Muscle layer of colon (tissue), 2 donors: ENCODE results near the gene IMMP2L.
"Not testable (repeated sequence)": the region's sequence is repeated elsewhere in the genome, so short reads cannot be mapped to it uniquely, and the experiment has no call there.

Experiments
- H3K27ac ChIP-seq: one replicate; pipeline ENCODE4 v1.7.0; 2013; ENCODE audit warnings: low read depth, mild to moderate bottlenecking, low read length, moderate library complexity
- H3K27me3 ChIP-seq, 2 donors: one replicate each; pipeline ENCODE4 v1.7.0; 2013; ENCODE audit warnings: low read length in 2 of 2, mild to moderate bottlenecking in 2 of 2; ENCODE audit not compliant: insufficient read depth in 2 of 2, control insufficient read depth in 1 of 2
- H3K36me3 ChIP-seq: one replicate; pipeline ENCODE4 v1.7.0; 2013; ENCODE audit warnings: mild to moderate bottlenecking, low read length; ENCODE audit not compliant: insufficient read depth
- H3K4me1 ChIP-seq: one replicate; pipeline ENCODE4 v1.7.0; 2013; ENCODE audit warnings: mild to moderate bottlenecking, low read length; ENCODE audit not compliant: insufficient read depth
- H3K4me3 ChIP-seq, 2 donors: one replicate each; pipeline ENCODE4 v1.7.0; 2013; ENCODE audit warnings: low read length in 2 of 2, low read depth in 1 of 2, mild to moderate bottlenecking in 1 of 2, moderate library complexity in 1 of 2
- H3K9ac ChIP-seq: one replicate; pipeline ENCODE4 v1.7.0; 2013; ENCODE audit warnings: low read length
- H3K9me3 ChIP-seq: one replicate; pipeline ENCODE4 v1.7.0; 2013; ENCODE audit warnings: mild to moderate bottlenecking, low read length
- donor health status: abdominal sarcoma.
- donor health status: Adenocarcinoma of cecum.

The IMMP2L gene

GRCh38 chr7:110664803-110665202 is 897.5 kb downstream of the IMMP2L start:
- no peaks in the 10 kb centered on the region for H3K27me3 ChIP-seq

DNA sequence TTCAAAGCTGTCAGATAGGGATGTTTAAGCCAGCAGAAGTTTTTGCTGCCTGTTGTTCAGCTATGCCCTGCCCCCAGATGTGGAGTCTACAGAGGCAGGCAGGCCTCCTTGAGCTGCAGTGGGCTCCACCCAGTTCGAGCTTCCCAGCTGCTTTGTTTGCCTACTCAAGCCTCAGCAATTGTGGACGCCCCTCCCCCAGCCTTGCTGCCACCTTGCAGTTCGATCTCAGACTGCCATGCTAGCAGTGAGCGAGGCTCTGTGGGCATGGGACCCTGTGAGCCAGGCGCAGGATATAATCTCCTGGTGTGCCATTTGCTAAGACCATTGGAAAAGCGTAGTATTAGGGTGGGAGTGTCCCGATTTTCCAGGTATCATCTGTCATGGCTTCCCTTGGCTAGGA is 901.7 kb downstream of the IMMP2L start:
- H3K9ac ChIP-seq, H3K36me3 ChIP-seq, H3K9me3 ChIP-seq, H3K4me3 ChIP-seq, H3K4me1 ChIP-seq, H3K27ac ChIP-seq, H3K27me3 ChIP-seq: not testable (repeated sequence)

More at GRCh38 chr7:110664803-110665202, 897.5 kb downstream of the IMMP2L start:
- Histone ChIP-seq H3K4me1 (no peaks in the 10 kb centered on the region), H3K36me3 (no peaks in the 10 kb centered on the region), H3K9me3 (no peaks in the 10 kb centered on the region), H3K4me3 (no peak overlapping the region), H3K9ac (no peak overlapping the region), H3K27ac (no peak overlapping the region)

DNA sequence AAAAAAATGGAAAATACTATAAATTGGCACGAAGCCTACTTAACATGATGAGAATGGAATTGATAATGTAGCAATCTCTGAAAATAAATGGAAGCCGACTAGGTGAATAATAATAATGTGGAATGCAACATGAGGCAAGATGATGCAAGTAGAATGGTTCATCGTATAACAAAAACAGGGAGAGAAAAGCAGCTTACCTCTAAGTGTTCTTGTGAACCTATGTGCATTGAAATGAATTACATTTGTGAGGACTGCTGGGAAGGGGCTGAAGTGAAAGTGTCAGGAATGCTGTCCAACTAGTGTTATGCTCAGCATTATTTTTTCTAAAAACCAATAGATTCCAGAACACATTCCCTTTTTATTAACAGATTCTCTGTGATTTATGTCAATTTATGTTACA is 912.0 kb downstream of the IMMP2L start:
- H3K9ac ChIP-seq, result no peak overlapping the region
- no peaks in the 10 kb centered on the region for H3K4me1 ChIP-seq
- H3K27me3 ChIP-seq, result no peaks in the 10 kb centered on the region
- H3K4me3 ChIP-seq, result no peak overlapping the region
- no peak overlapping the region for H3K27ac ChIP-seq
- H3K9me3 ChIP-seq, result no peaks in the 10 kb centered on the region
- no peaks in the 10 kb centered on the region for H3K36me3 ChIP-seq

GRCh38 chr7:110647266-110647665 is 915.0 kb downstream of the IMMP2L start:
- Histone ChIP-seq H3K27ac (no peak overlapping the region), H3K4me3 (no peak overlapping the region), H3K27me3 (no peaks in the 10 kb centered on the region), H3K9me3 (no peaks in the 10 kb centered on the region), H3K36me3 (no peaks in the 10 kb centered on the region), H3K4me1 (no peaks in the 10 kb centered on the region), H3K9ac (no peak overlapping the region)

- no peak overlapping the region for H3K27ac ChIP-seq
- no peaks in the 10 kb centered on the region for H3K4me1 ChIP-seq
- no peaks in the 10 kb centered on the region for H3K9me3 ChIP-seq
- H3K36me3 ChIP-seq, result no peaks in the 10 kb centered on the region
- H3K4me3 ChIP-seq, result no peak overlapping the region
- no peak overlapping the region for H3K9ac ChIP-seq
- H3K27me3 ChIP-seq, result no peaks in the 10 kb centered on the region
Observed at GRCh38 chr7:110646804-110647203, 915.5 kb downstream of the IMMP2L start.

DNA sequence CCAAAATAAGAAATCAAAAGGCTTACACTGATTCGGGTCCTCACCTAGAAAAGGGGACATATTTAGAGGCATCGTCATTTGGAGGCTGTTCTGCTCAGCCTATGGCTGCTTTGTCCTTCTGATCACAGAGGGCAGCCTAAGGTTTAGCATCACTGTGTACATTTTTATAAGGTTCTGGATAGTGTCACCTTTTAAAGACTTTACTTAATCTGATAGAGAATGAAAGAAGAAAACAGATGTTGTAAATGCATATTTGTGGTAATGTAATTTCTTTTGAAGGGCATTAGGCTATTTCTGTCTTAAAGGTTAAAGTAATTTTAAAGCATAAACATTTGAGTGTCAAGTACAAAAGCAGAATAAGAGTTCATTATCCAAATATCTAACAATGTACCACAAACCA is 916.7 kb downstream of the IMMP2L start:
- Histone ChIP-seq H3K9me3 (no peaks in the 10 kb centered on the region), H3K4me3 (no peak overlapping the region), H3K9ac (no peak overlapping the region), H3K27me3 (no peaks in the 10 kb centered on the region), H3K4me1 (no peaks in the 10 kb centered on the region), H3K27ac (no peak overlapping the region), H3K36me3 (no peaks in the 10 kb centered on the region)

DNA sequence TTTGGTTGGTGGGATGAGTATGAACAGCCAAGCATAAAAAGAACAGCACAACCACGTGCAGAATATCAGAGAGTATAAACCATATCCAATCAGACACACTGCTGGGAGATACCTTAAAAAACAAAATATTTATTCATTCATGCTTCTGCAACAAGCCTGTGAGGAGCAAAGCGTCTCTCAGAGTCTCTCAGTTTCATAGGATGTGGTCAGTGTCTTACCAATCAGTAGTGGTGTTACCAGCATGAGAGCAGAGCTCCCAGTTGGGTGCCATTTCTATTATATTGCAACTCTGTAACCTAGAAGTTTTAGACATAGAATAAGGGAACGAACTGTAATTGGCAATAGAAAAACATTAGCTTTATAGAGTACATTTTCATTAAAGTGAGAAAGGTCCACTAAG is 917.2 kb downstream of the IMMP2L start:
- Histone ChIP-seq H3K4me1 (no peaks in the 10 kb centered on the region), H3K4me3 (no peak overlapping the region), H3K27me3 (no peaks in the 10 kb centered on the region), H3K9ac (no peak overlapping the region), H3K27ac (no peak overlapping the region), H3K9me3 (no peaks in the 10 kb centered on the region), H3K36me3 (no peaks in the 10 kb centered on the region)

DNA sequence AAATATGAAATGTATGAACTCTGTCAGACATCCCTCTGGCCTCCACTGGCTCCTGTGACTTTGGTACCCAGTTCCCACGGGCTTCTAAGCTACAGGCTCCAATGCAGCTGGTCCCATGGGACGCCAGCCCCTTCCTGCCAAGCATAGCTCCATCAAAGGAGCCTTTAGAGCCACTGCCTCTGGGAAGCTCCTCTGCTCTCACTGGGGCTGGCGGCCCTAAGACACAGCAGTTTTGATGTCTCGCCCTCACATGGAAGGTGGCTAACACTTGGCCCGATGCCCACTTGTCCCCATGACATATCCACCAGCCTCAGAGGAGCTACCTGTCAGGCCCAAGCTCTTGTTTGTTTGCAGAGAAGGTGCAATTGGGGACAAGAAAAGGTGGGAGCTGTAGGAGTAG is 925.0 kb downstream of the IMMP2L start:
- Histone ChIP-seq H3K9me3 (no peaks in the 10 kb centered on the region), H3K36me3 (no peaks in the 10 kb centered on the region)

GRCh38 chr7:110633313-110633712 is 929.0 kb downstream of the IMMP2L start:
- no peak overlapping the region for H3K27ac ChIP-seq
- H3K4me3 ChIP-seq, result no peak overlapping the region
- no peaks in the 10 kb centered on the region for H3K9me3 ChIP-seq
- no peaks in the 10 kb centered on the region for H3K36me3 ChIP-seq
- no peaks in the 10 kb centered on the region for H3K27me3 ChIP-seq
- H3K4me1 ChIP-seq, result peaks cover 6% of the 10 kb centered on the region
- no peak overlapping the region for H3K9ac ChIP-seq

More for the DNA sequence above, 925.0 kb downstream of the IMMP2L start:
- H3K9ac ChIP-seq, result no peak overlapping the region
- no peak overlapping the region for H3K27ac ChIP-seq
- H3K27me3 ChIP-seq, result no peaks in the 10 kb centered on the region
- no peak overlapping the region for H3K4me3 ChIP-seq
- peaks cover 6% of the 10 kb centered on the region for H3K4me1 ChIP-seq

DNA sequence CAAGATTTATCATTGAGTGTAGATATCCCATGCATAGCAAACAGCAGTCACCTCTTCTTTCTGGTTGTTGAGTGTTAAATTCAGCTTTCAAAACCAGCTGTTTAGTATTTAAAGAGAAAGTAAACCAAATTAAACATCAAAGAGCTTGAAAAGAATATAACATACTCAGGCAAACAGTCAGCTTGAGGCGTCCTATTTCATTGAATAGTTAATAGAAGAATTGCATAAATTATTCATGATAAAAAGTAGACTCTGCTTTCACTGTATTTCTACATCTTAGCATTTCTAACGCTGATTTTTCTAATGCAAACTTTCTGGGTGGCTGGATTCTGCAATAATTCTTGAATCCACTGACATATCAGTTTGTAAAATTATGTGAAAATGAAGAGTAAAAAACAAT is 935.9 kb downstream of the IMMP2L start:
- H3K4me3 ChIP-seq, result no peak overlapping the region
- no peaks in the 10 kb centered on the region for H3K9me3 ChIP-seq
- H3K27ac ChIP-seq, result no peak overlapping the region
- no peaks in the 10 kb centered on the region for H3K36me3 ChIP-seq
- H3K9ac ChIP-seq, result no peak overlapping the region
- H3K4me1 ChIP-seq, result no peaks in the 10 kb centered on the region
- no peaks in the 10 kb centered on the region for H3K27me3 ChIP-seq

GRCh38 chr7:110625294-110625693 is 937.0 kb downstream of the IMMP2L start:
- Histone ChIP-seq H3K27ac (no peak overlapping the region), H3K9ac (no peak overlapping the region), H3K27me3 (no peaks in the 10 kb centered on the region), H3K9me3 (no peaks in the 10 kb centered on the region), H3K4me3 (no peak overlapping the region), H3K36me3 (no peaks in the 10 kb centered on the region), H3K4me1 (no peaks in the 10 kb centered on the region)

DNA sequence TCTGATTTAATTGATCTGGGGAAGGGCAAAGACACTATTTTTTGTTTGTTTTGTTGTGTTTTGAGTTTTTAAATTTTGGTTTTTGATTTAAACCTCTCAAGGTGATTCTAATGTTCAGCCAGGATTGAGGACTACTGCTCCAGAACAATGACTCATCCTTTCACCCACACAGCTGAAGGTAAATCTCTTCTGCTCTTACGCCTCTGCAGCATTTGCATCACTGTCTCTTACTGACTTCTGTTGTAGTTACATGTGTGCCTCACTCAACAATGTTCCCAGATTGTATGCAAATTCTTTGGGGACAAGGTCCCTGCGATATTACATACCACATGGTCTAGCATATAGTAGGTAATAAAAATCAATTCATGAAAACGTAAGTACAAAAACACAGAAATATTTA is 938.9 kb downstream of the IMMP2L start:
- H3K27me3 ChIP-seq, result no peaks in the 10 kb centered on the region
- H3K27ac ChIP-seq, result no peak overlapping the region

More for the DNA sequence above, 938.9 kb downstream of the IMMP2L start:
- no peaks in the 10 kb centered on the region for H3K4me1 ChIP-seq
- H3K4me3 ChIP-seq, result no peak overlapping the region
- no peaks in the 10 kb centered on the region for H3K9me3 ChIP-seq
- no peak overlapping the region for H3K9ac ChIP-seq
- no peaks in the 10 kb centered on the region for H3K36me3 ChIP-seq
